Stimulated activated CD4-positive, alpha-beta T cell treated with anti-CD3 and anti-CD28 coated beads, TNF-alpha, amount 100 ng/mL, for 1 hour (primary cell): ENCODE measurements around the gene YEATS2.
"Not testable (repeated sequence)": the region's sequence is repeated elsewhere in the genome, so short reads cannot be mapped to it uniquely, and the experiment has no call there.

ENCODE experiments used
- DNase-seq, 3 donors: peaks; one replicate each; pipeline ENCODE4 v3.0.0-alpha.2; 2020; ENCODE audit warnings: low read depth in 3 of 3, low spot score in 1 of 3

YEATS2 gene

GRCh38 chr3:183711516-183711915 is 13.9 kb downstream of the YEATS2 start:
- DNase-seq = no peak

- no peak for DNase-seq
Observed at GRCh38 chr3:183714622-183715021, 17.0 kb downstream of the YEATS2 start.

- DNase-seq = no peak
Observed at GRCh38 chr3:183718012-183718411, 20.4 kb downstream of the YEATS2 start.

GRCh38 chr3:183725387-183725786 is 27.8 kb downstream of the YEATS2 start:
- no peak for DNase-seq

- DNase-seq = no peak
Observed at GRCh38 chr3:183728204-183728603, 30.6 kb downstream of the YEATS2 start.

- DNase-seq = no peak
Observed at GRCh38 chr3:183730361-183730760, 32.8 kb downstream of the YEATS2 start.

- no peak for DNase-seq
Observed at GRCh38 chr3:183731611-183732010, 34.0 kb downstream of the YEATS2 start.

GRCh38 chr3:183733553-183733952 is 36.0 kb downstream of the YEATS2 start:
- no peak for DNase-seq

- no peak for DNase-seq
Observed at GRCh38 chr3:183734750-183735494, 37.3 kb downstream of the YEATS2 start.

GRCh38 chr3:183737116-183737515 is 39.5 kb downstream of the YEATS2 start:
- no peak for DNase-seq

- not testable (repeated sequence) for DNase-seq
Observed at GRCh38 chr3:183740154-183740553, 42.6 kb downstream of the YEATS2 start.

GRCh38 chr3:183743231-183743630 is 45.6 kb downstream of the YEATS2 start:
- no peak for DNase-seq

GRCh38 chr3:183745300-183746098 is 47.9 kb downstream of the YEATS2 start:
- no peak for DNase-seq

- no peak for DNase-seq
Observed at GRCh38 chr3:183754052-183754451, 56.5 kb downstream of the YEATS2 start.

- DNase-seq = no peak
Observed at GRCh38 chr3:183762304-183762703, 64.7 kb downstream of the YEATS2 start.

GRCh38 chr3:183764847-183765731 is 67.5 kb downstream of the YEATS2 start:
- no peak for DNase-seq

- DNase-seq = no peak
Observed at GRCh38 chr3:183766107-183766506, 68.5 kb downstream of the YEATS2 start.

- peak; percentile 30 to 45 (median 35) for DNase-seq
Observed at GRCh38 chr3:183766745-183767606, 69.4 kb downstream of the YEATS2 start.

GRCh38 chr3:183768114-183768513 is 70.5 kb downstream of the YEATS2 start:
- DNase-seq = no peak

GRCh38 chr3:183769453-183769852 is 71.9 kb downstream of the YEATS2 start:
- DNase-seq = no peak
